Activated T-cell treated with anti-CD3 and anti-CD28 coated beads, Interleukin-2, amount 50 U/mL, for 4 hours (primary cell): Measurements from ENCODE around the gene HDAC7. TPM values are rescaled to one million over a fixed set of nuclear protein-coding genes. Genes with fewer than 3 reads are reported as not detected.

Experiments
- ATAC-seq, 2 donors: fragments of 200-7000 bp; cut with Tn5 transposase; one replicate each; pipeline ENCODE4 v1.10.0; 2021
- DNase-seq: peaks from one replicate; pipeline ENCODE4 v3.0.0-alpha.2; 2020
- H3K27me3 Mint-ChIP-seq: one replicate; pipeline ENCODE4 v1.8.0; 2021; ENCODE audit warnings: low read depth, mixed read lengths
- H3K36me3 Mint-ChIP-seq: one replicate; pipeline ENCODE4 v1.8.0; 2022; ENCODE audit warnings: mixed read lengths; ENCODE audit not compliant: insufficient read depth
- H3K4me1 Mint-ChIP-seq: one replicate; pipeline ENCODE4 v1.8.0; 2021; ENCODE audit warnings: low read depth, mixed read lengths
- H3K4me3 Mint-ChIP-seq: one replicate; pipeline ENCODE4 v1.8.0; 2021; ENCODE audit warnings: mild to moderate bottlenecking, moderate library complexity, mixed read lengths
- H3K9me3 Mint-ChIP-seq: one replicate; pipeline ENCODE4 v1.8.0; 2021; ENCODE audit warnings: mixed read lengths
- total RNA-seq, 3 donors: library from RNA; stranded (reverse); gene quantifications; one replicate each; pipeline ENCODE4 v1.2.1, GENCODE V29; 2021

Gene HDAC7
- total RNA-seq, 3 donors from 2014 or later: 168 to 199 (median 199) TPM

- Mint-ChIP-seq H3K27me3 (no peaks in the 10 kb centered on the region), H3K36me3 (peaks cover 17% of the 10 kb centered on the region), H3K4me3 (no peak overlapping the region), H3K4me1 (peaks cover 26% of the 10 kb centered on the region), H3K9me3 (no peaks in the 10 kb centered on the region)
- ATAC-seq (no peak), DNase-seq (no peak)
These were observed 38.0 kb downstream of the HDAC7 start for GRCh38 chr12:47781479-47782371.

GRCh38 chr12:47779943-47780504 is 39.7 kb downstream of the HDAC7 start:
- DNase-seq: no peak
- Mint-ChIP-seq H3K9me3 (no peaks in the 10 kb centered on the region), H3K36me3 (peaks cover 6% of the 10 kb centered on the region), H3K4me1 (peaks cover 17% of the 10 kb centered on the region), H3K4me3 (no peak overlapping the region), H3K27me3 (no peaks in the 10 kb centered on the region)
- ATAC-seq: no peak

- peaks cover 21% of the 10 kb centered on the region for H3K4me1 Mint-ChIP-seq
- no peak overlapping the region for H3K4me3 Mint-ChIP-seq
- ATAC-seq: peak; percentile 86 to 88
- no peaks in the 10 kb centered on the region for H3K9me3 Mint-ChIP-seq
- peak; percentile 95 for DNase-seq
- H3K36me3 Mint-ChIP-seq: peaks cover 2% of the 10 kb centered on the region
- H3K27me3 Mint-ChIP-seq: no peaks in the 10 kb centered on the region
These were observed 40.3 kb downstream of the HDAC7 start for GRCh38 chr12:47779301-47779942.

- H3K4me1 Mint-ChIP-seq: peaks cover 27% of the 10 kb centered on the region
- DNase-seq (no peak), ATAC-seq (no peak)
- no peak overlapping the region for H3K4me3 Mint-ChIP-seq
- H3K27me3 Mint-ChIP-seq: no peaks in the 10 kb centered on the region
- no peaks in the 10 kb centered on the region for H3K9me3 Mint-ChIP-seq
- H3K36me3 Mint-ChIP-seq: peaks cover 2% of the 10 kb centered on the region
These were observed 40.8 kb downstream of the HDAC7 start for GRCh38 chr12:47778881-47779280.

- ATAC-seq (no peak), DNase-seq (no peak)
- Mint-ChIP-seq H3K36me3 (peaks cover 2% of the 10 kb centered on the region), H3K4me3 (no peak overlapping the region), H3K9me3 (no peaks in the 10 kb centered on the region), H3K27me3 (no peaks in the 10 kb centered on the region), H3K4me1 (peaks cover 30% of the 10 kb centered on the region)
These were observed 41.8 kb downstream of the HDAC7 start for GRCh38 chr12:47777741-47778558.

GRCh38 chr12:47777151-47777550 is 42.6 kb downstream of the HDAC7 start:
- Mint-ChIP-seq H3K36me3 (no peaks in the 10 kb centered on the region), H3K4me1 (peaks cover 35% of the 10 kb centered on the region), H3K9me3 (no peaks in the 10 kb centered on the region), H3K4me3 (no peak overlapping the region), H3K27me3 (no peaks in the 10 kb centered on the region)
- no peak for ATAC-seq
- no peak for DNase-seq

- H3K27me3 Mint-ChIP-seq: no peaks in the 10 kb centered on the region
- DNase-seq (no peak), ATAC-seq (no peak)
- no peak overlapping the region for H3K4me3 Mint-ChIP-seq
- no peaks in the 10 kb centered on the region for H3K9me3 Mint-ChIP-seq
- peaks cover 34% of the 10 kb centered on the region for H3K4me1 Mint-ChIP-seq
- H3K36me3 Mint-ChIP-seq: no peaks in the 10 kb centered on the region
These were observed 43.1 kb downstream of the HDAC7 start for GRCh38 chr12:47776471-47777143.

- Mint-ChIP-seq H3K4me3 (peak overlapping the region; percentile 8), H3K36me3 (no peaks in the 10 kb centered on the region), H3K9me3 (no peaks in the 10 kb centered on the region), H3K27me3 (no peaks in the 10 kb centered on the region), H3K4me1 (peaks cover 32% of the 10 kb centered on the region)
- DNase-seq (no peak), ATAC-seq (no peak)
These were observed 44.4 kb downstream of the HDAC7 start for GRCh38 chr12:47775100-47775911.

GRCh38 chr12:47774663-47775062 is 45.0 kb downstream of the HDAC7 start:
- no peaks in the 10 kb centered on the region for H3K9me3 Mint-ChIP-seq
- H3K36me3 Mint-ChIP-seq: no peaks in the 10 kb centered on the region
- ATAC-seq: no peak
- H3K4me3 Mint-ChIP-seq: peak overlapping the region; percentile 1
- H3K4me1 Mint-ChIP-seq: peaks cover 32% of the 10 kb centered on the region
- H3K27me3 Mint-ChIP-seq: no peaks in the 10 kb centered on the region
- no peak for DNase-seq

GRCh38 chr12:47773858-47774580 is 45.7 kb downstream of the HDAC7 start:
- peaks cover 26% of the 10 kb centered on the region for H3K4me1 Mint-ChIP-seq
- DNase-seq: no peak
- H3K36me3 Mint-ChIP-seq: no peaks in the 10 kb centered on the region
- H3K4me3 Mint-ChIP-seq: peak overlapping the region; percentile 81
- no peaks in the 10 kb centered on the region for H3K27me3 Mint-ChIP-seq
- H3K9me3 Mint-ChIP-seq: no peaks in the 10 kb centered on the region
- peak in 1 of 2 donors; percentile 3 for ATAC-seq

GRCh38 chr12:47773062-47773857 is 46.4 kb downstream of the HDAC7 start, which contains the start of gene SLC48A1:
Gene SLC48A1, plus strand, starts transcription at chr12:47773238. Its CDS starts 67 bp downstream, at chr12:47773305.
- no peaks in the 10 kb centered on the region for H3K9me3 Mint-ChIP-seq
- no peaks in the 10 kb centered on the region for H3K36me3 Mint-ChIP-seq
- peak within 1 kb of the TSS; percentile 82 for H3K4me3 Mint-ChIP-seq
- H3K4me1 Mint-ChIP-seq: peaks cover 23% of the 10 kb centered on the region
- peak; percentile 65 for DNase-seq
- H3K27me3 Mint-ChIP-seq: no peaks in the 10 kb centered on the region
- peak; percentile 88 to 91 for ATAC-seq

GRCh38 chr12:47772738-47773061 is 47.0 kb downstream of the HDAC7 start:
- DNase-seq (no peak), ATAC-seq (no peak)
- Mint-ChIP-seq H3K4me1 (peaks cover 23% of the 10 kb centered on the region), H3K9me3 (no peaks in the 10 kb centered on the region), H3K36me3 (no peaks in the 10 kb centered on the region), H3K4me3 (peak overlapping the region; percentile 82), H3K27me3 (no peaks in the 10 kb centered on the region)
